Large intestine (tissue), 3 donors: Measurements from ENCODE around the gene ZNF189. TPM values are rescaled to one million over a fixed set of nuclear protein-coding genes. Genes with fewer than 3 reads are reported as not detected.

ENCODE experiments used
- DNase-seq, 2 donors: peaks; one replicate each; pipeline versions ENCODE4 v3.0.0 to v3.0.0-alpha.2; 2013
- H3K27ac ChIP-seq: one replicate; pipeline ENCODE4 v1.5.1; 2013; ENCODE audit warnings: low read length
- H3K27me3 ChIP-seq: 2 replicates; pipeline ENCODE4 v1.6.1; 2013; ENCODE audit warnings: low read length; ENCODE audit not compliant: control insufficient read depth, insufficient read depth
- H3K36me3 ChIP-seq: 2 replicates; pipeline ENCODE4 v1.6.1; 2013; ENCODE audit warnings: low read length; ENCODE audit not compliant: control insufficient read depth, insufficient read depth
- H3K4me1 ChIP-seq: one replicate; pipeline ENCODE4 v1.6.1; 2013; ENCODE audit warnings: low read length; ENCODE audit not compliant: control insufficient read depth, insufficient read depth
- H3K4me3 ChIP-seq: one replicate; pipeline ENCODE4 v1.5.1; 2013; ENCODE audit warnings: low read length
- H3K9me3 ChIP-seq: one replicate; pipeline ENCODE4 v1.6.1; 2013; ENCODE audit warnings: mild to moderate bottlenecking, low read depth, low read length, moderate library complexity; ENCODE audit not compliant: control insufficient read depth
- WGBS: methylation state at CpG from one replicate; pipeline ENCODE4 v1.1.5; 2013; ENCODE audit warnings: low lambda C conversion rate; ENCODE audit not compliant: insufficient coverage; 5-methylcytosine and 5-hydroxymethylcytosine counted together
- polyA plus RNA-seq: library from polyadenylated mRNA; unstranded; fragments of 120-200 nt; gene quantifications from one replicate; pipeline ENCODE4 v1.2.1, GENCODE V29; 2013

ZNF189 gene
- polyA plus RNA-seq, 1 donor = 95.1 TPM

GRCh38 chr9:101397746-101398067, 944 bp upstream of the ZNF189 start:
- Histone ChIP-seq H3K27me3 (no peaks in the 10 kb centered on the region), H3K4me3 (peak overlapping the region; percentile 73), H3K9me3 (peaks cover 20% of the 10 kb centered on the region), H3K4me1 (peaks cover 4% of the 10 kb centered on the region), H3K27ac (peak overlapping the region; percentile 79), H3K36me3 (peaks cover 33% of the 10 kb centered on the region)
- WGBS = no CpG with 5 or more reads among the region's 4 CpGs
- no peak for DNase-seq

- Histone ChIP-seq H3K27ac (peak overlapping the region; percentile 78), H3K4me1 (peaks cover 4% of the 10 kb centered on the region), H3K36me3 (peaks cover 47% of the 10 kb centered on the region), H3K27me3 (no peaks in the 10 kb centered on the region), H3K9me3 (peaks cover 20% of the 10 kb centered on the region), H3K4me3 (peak overlapping the region; percentile 73)
- DNase-seq = peak in 1 of 2 donors; percentile 70
- 0% methylated on average over 3 of the region's 28 CpGs for WGBS
Observed at GRCh38 chr9:101398930-101399642, 435 bp downstream of the ZNF189 start.

- no CpG with 5 or more reads among the region's 2 CpGs for WGBS
- H3K27ac ChIP-seq = peak overlapping the region; percentile 78
- H3K36me3 ChIP-seq = peaks cover 45% of the 10 kb centered on the region
- no peak for DNase-seq
- peaks cover 4% of the 10 kb centered on the region for H3K4me1 ChIP-seq
- H3K9me3 ChIP-seq = peaks cover 21% of the 10 kb centered on the region
- H3K27me3 ChIP-seq = no peaks in the 10 kb centered on the region
- H3K4me3 ChIP-seq = peak overlapping the region; percentile 73
Observed at GRCh38 chr9:101399643-101399970, 956 bp downstream of the ZNF189 start.

- Histone ChIP-seq H3K4me3 (peak overlapping the region; percentile 73), H3K27me3 (no peaks in the 10 kb centered on the region), H3K36me3 (peaks cover 49% of the 10 kb centered on the region), H3K27ac (peak overlapping the region; percentile 78), H3K4me1 (peaks cover 4% of the 10 kb centered on the region), H3K9me3 (peaks cover 24% of the 10 kb centered on the region)
- 60% methylated on average over 4 of the region's 5 CpGs for WGBS
- DNase-seq = peak in 1 of 2 donors; percentile 29
Observed at GRCh38 chr9:101400120-101400519, 1.5 kb downstream of the ZNF189 start.

- WGBS = 99% methylated on average over 7 of the region's 9 CpGs
- Histone ChIP-seq H3K4me3 (no peak overlapping the region), H3K27me3 (no peaks in the 10 kb centered on the region), H3K9me3 (peaks cover 59% of the 10 kb centered on the region), H3K4me1 (no peaks in the 10 kb centered on the region), H3K36me3 (peaks cover 81% of the 10 kb centered on the region), H3K27ac (no peak overlapping the region)
- DNase-seq = no peak
Observed at GRCh38 chr9:101403516-101404285, 5.0 kb downstream of the ZNF189 start.

- Histone ChIP-seq H3K9me3 (peaks cover 93% of the 10 kb centered on the region), H3K4me3 (no peak overlapping the region), H3K36me3 (peaks cover 54% of the 10 kb centered on the region), H3K27me3 (no peaks in the 10 kb centered on the region), H3K27ac (no peak overlapping the region), H3K4me1 (no peaks in the 10 kb centered on the region)
- DNase-seq = no peak
- WGBS = no CpG with 5 or more reads among the region's 5 CpGs
Observed at GRCh38 chr9:101408374-101409078, 9.9 kb downstream of the ZNF189 start.

- Histone ChIP-seq H3K4me3 (no peak overlapping the region), H3K9me3 (peaks cover 92% of the 10 kb centered on the region), H3K27me3 (no peaks in the 10 kb centered on the region), H3K4me1 (no peaks in the 10 kb centered on the region), H3K27ac (no peak overlapping the region), H3K36me3 (peaks cover 49% of the 10 kb centered on the region)
- DNase-seq = no peak
- WGBS = no CpG with 5 or more reads among the region's 4 CpGs
Observed at GRCh38 chr9:101409079-101409477, 10.4 kb downstream of the ZNF189 start.

- DNase-seq = no peak
- Histone ChIP-seq H3K9me3 (peaks cover 46% of the 10 kb centered on the region), H3K4me3 (no peak overlapping the region), H3K27ac (no peak overlapping the region), H3K4me1 (no peaks in the 10 kb centered on the region), H3K36me3 (no peaks in the 10 kb centered on the region), H3K27me3 (no peaks in the 10 kb centered on the region)
Observed at GRCh38 chr9:101414839-101415238, 16.2 kb downstream of the ZNF189 start.

- H3K4me3 ChIP-seq = no peak overlapping the region
Observed at GRCh38 chr9:101415578-101415977, 16.9 kb downstream of the ZNF189 start.

GRCh38 chr9:101417389-101417788, 18.7 kb downstream of the ZNF189 start:
- no peak overlapping the region for H3K27ac ChIP-seq
- H3K4me3 ChIP-seq = no peak overlapping the region
- H3K27me3 ChIP-seq = no peaks in the 10 kb centered on the region
- DNase-seq = no peak
- peaks cover 24% of the 10 kb centered on the region for H3K9me3 ChIP-seq
- H3K36me3 ChIP-seq = no peaks in the 10 kb centered on the region
- H3K4me1 ChIP-seq = peaks cover 2% of the 10 kb centered on the region

More at GRCh38 chr9:101415578-101415977, 16.9 kb downstream of the ZNF189 start:
- H3K27me3 ChIP-seq = no peaks in the 10 kb centered on the region
- H3K9me3 ChIP-seq = peaks cover 41% of the 10 kb centered on the region
- DNase-seq = no peak
- no peaks in the 10 kb centered on the region for H3K36me3 ChIP-seq
- H3K4me1 ChIP-seq = no peaks in the 10 kb centered on the region
- H3K27ac ChIP-seq = no peak overlapping the region
